Measurements from ENCODE around the gene MELK. TPM values are rescaled to one million over a fixed set of nuclear protein-coding genes. Genes with fewer than 3 reads are reported as not detected.

The MELK gene
- total RNA-seq, 1 donor from 2014 or later, result 59.2 TPM

GRCh38 chr9:36637491-36638270 is 65.0 kb downstream of the MELK start:
- no peak overlapping the region for H3K27ac Mint-ChIP-seq (ENCODE audit: unreplicated experiment)
- no peak overlapping the region for H3K4me3 Mint-ChIP-seq
- no peak for DNase-seq (ENCODE audit: low read depth, low spot score)
- no peaks in the 10 kb centered on the region for H3K4me1 Mint-ChIP-seq
- H3K36me3 Mint-ChIP-seq (ENCODE audit: low read depth), result peaks cover 2% of the 10 kb centered on the region
- H3K27me3 Mint-ChIP-seq (ENCODE audit: low read depth), result no peaks in the 10 kb centered on the region
- no peaks in the 10 kb centered on the region for H3K9me3 Mint-ChIP-seq
- TF ChIP-seq, protein P1, sequence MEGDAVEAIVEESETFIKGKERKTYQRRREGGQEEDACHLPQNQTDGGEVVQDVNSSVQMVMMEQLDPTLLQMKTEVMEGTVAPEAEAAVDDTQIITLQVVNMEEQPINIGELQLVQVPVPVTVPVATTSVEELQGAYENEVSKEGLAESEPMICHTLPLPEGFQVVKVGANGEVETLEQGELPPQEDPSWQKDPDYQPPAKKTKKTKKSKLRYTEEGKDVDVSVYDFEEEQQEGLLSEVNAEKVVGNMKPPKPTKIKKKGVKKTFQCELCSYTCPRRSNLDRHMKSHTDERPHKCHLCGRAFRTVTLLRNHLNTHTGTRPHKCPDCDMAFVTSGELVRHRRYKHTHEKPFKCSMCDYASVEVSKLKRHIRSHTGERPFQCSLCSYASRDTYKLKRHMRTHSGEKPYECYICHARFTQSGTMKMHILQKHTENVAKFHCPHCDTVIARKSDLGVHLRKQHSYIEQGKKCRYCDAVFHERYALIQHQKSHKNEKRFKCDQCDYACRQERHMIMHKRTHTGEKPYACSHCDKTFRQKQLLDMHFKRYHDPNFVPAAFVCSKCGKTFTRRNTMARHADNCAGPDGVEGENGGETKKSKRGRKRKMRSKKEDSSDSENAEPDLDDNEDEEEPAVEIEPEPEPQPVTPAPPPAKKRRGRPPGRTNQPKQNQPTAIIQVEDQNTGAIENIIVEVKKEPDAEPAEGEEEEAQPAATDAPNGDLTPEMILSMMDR (conservative IDR thresholded peaks at IDR 0.05), result no peak

- TF ChIP-seq, protein P1 (conservative IDR thresholded peaks at IDR 0.05), result no peak
- Mint-ChIP-seq H3K4me1 (no peaks in the 10 kb centered on the region), H3K9me3 (no peaks in the 10 kb centered on the region), H3K4me3 (no peak overlapping the region), H3K36me3 (ENCODE audit: low read depth) (peaks cover 5% of the 10 kb centered on the region), H3K27me3 (ENCODE audit: low read depth) (no peaks in the 10 kb centered on the region), H3K27ac (ENCODE audit: unreplicated experiment) (no peak overlapping the region)
- no peak for DNase-seq (ENCODE audit: low read depth, low spot score)
Observed at GRCh38 chr9:36640771-36641381, 68.2 kb downstream of the MELK start.

DNA sequence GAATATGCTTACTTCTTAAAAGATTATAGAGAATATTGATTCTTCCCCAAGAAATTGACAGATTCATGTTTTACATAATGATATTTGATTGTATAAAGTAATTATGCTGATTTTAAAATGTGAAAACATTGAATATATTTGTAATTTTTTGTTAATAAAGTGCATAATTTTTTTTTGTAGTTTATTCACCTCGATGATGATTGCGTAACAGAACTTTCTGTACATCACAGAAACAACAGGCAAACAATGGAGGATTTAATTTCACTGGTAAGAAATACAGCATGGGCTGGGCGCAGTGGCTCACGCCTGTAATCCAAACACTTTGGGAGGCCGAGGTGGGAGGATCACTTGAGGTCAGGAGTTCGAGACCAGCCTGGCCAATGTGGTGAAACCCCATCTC is 70.1 kb downstream of the MELK start:
- no peaks in the 10 kb centered on the region for H3K4me1 Mint-ChIP-seq

GRCh38 chr9:36656842-36657241 is 84.1 kb downstream of the MELK start:
- no peaks in the 10 kb centered on the region for H3K9me3 Mint-ChIP-seq
- TF ChIP-seq, protein P1 (conservative IDR thresholded peaks at IDR 0.05), result no peak
- no peak overlapping the region for H3K27ac Mint-ChIP-seq (ENCODE audit: unreplicated experiment)
- no peak for DNase-seq (ENCODE audit: low read depth, low spot score)
- no peaks in the 10 kb centered on the region for H3K27me3 Mint-ChIP-seq (ENCODE audit: low read depth)
- no peak overlapping the region for H3K4me3 Mint-ChIP-seq
- H3K36me3 Mint-ChIP-seq (ENCODE audit: low read depth), result peaks cover 17% of the 10 kb centered on the region
- H3K4me1 Mint-ChIP-seq, result no peaks in the 10 kb centered on the region

More for the DNA sequence above, 70.1 kb downstream of the MELK start:
- Mint-ChIP-seq H3K36me3 (ENCODE audit: low read depth) (peaks cover 7% of the 10 kb centered on the region), H3K9me3 (no peaks in the 10 kb centered on the region), H3K4me3 (no peak overlapping the region), H3K27ac (ENCODE audit: unreplicated experiment) (no peak overlapping the region), H3K27me3 (ENCODE audit: low read depth) (no peaks in the 10 kb centered on the region)
- DNase-seq (ENCODE audit: low read depth, low spot score), result no peak
- TF ChIP-seq, protein P1 (conservative IDR thresholded peaks at IDR 0.05), result no peak

DNA sequence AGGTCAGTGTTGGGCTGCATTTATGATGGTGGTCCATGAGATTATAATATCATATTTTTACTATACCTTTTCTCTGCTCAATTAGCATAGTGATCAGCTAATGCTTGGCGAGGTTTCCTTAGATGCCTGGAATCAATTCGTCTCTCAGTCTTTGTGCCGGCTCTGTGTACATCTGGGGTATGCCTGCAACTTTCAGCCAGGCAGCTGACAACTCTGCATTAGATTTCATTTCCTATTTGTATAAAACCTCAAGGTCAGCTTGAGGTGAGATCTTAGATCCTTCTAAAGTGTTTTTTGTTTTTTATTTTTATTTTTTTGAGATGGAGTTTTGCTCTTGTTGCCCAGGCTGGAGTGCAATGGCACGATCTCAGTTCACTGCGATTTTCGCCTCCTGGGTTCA is 86.8 kb downstream of the MELK start:
- DNase-seq (ENCODE audit: low read depth, low spot score), result no peak
- no peak overlapping the region for H3K4me3 Mint-ChIP-seq
- H3K9me3 Mint-ChIP-seq, result no peaks in the 10 kb centered on the region
- H3K36me3 Mint-ChIP-seq (ENCODE audit: low read depth), result peaks cover 25% of the 10 kb centered on the region
- no peaks in the 10 kb centered on the region for H3K4me1 Mint-ChIP-seq
- TF ChIP-seq, protein P1 (conservative IDR thresholded peaks at IDR 0.05), result no peak
- no peak overlapping the region for H3K27ac Mint-ChIP-seq (ENCODE audit: unreplicated experiment)
- H3K27me3 Mint-ChIP-seq (ENCODE audit: low read depth), result no peaks in the 10 kb centered on the region
